Keratinocyte (primary cell): Measurements from ENCODE around the gene EHD3. TPM values are rescaled to one million over a fixed set of nuclear protein-coding genes. Genes with fewer than 3 reads are reported as not detected.
A peak's percentile ranks its signal among the peaks of the same experiment; 100 is the strongest.

Source experiments
- DNase-seq: peaks from one replicate; pipeline ENCODE4 v3.0.0-alpha.2; 2011; ENCODE audit warnings: low read depth, missing footprints, low spot score
- FAIRE-seq: peaks from 2 replicates; lab custom pipeline; 2011; peaks lifted over from hg19 to GRCh38; lab: Jason Lieb, UNC
- H2AFZ ChIP-seq: 2 replicates; pipeline ENCODE4 v1.6.0; 2012; ENCODE audit warnings: low read length, control low read depth, inconsistent platforms; ENCODE audit not compliant: control insufficient read depth
- H3K27ac ChIP-seq: 2 replicates; pipeline ENCODE4 v1.5.1; 2011; ENCODE audit warnings: low read length; ENCODE audit not compliant: control insufficient read depth, insufficient read depth
- H3K27me3 ChIP-seq: 3 replicates; pipeline ENCODE4 v1.6.0; 2011; ENCODE audit warnings: low read length; ENCODE audit not compliant: control insufficient read depth, insufficient read depth; ENCODE audit errors: extremely low read depth
- H3K36me3 ChIP-seq, 2 experiments: 2 replicates in 1 of 2; 3 replicates in 1 of 2; pipeline ENCODE4 v1.5.1; 2011; ENCODE audit warnings: low read length in 2 of 2, mild to moderate bottlenecking in 1 of 2; ENCODE audit not compliant: control insufficient read depth in 2 of 2, insufficient read depth in 2 of 2; ENCODE audit errors: extremely low read depth in 1 of 2
- H3K4me1 ChIP-seq: 3 replicates; pipeline ENCODE4 v1.5.1; 2011; ENCODE audit warnings: low read length; ENCODE audit not compliant: control insufficient read depth, insufficient read depth; ENCODE audit errors: extremely low read depth
- H3K4me2 ChIP-seq: 3 replicates; pipeline ENCODE4 v1.6.0; 2011; ENCODE audit warnings: low read depth, low read length; ENCODE audit not compliant: control insufficient read depth, insufficient read depth; ENCODE audit errors: extremely low read depth
- H3K4me3 ChIP-seq, 3 experiments: fragments of 200-600 bp in 1 of 3; sonication (generic) in 1 of 3; 2 replicates in 2 of 3; 3 replicates in 1 of 3; pipeline ENCODE4 v1.5.1; 2011 to 2016; ENCODE audit warnings: low read length in 3 of 3, mild to moderate bottlenecking in 3 of 3, control low read depth in 2 of 3, inconsistent platforms in 1 of 3, low read depth in 1 of 3, mixed read lengths in 1 of 3, mixed run types in 1 of 3, moderate library complexity in 1 of 3; ENCODE audit not compliant: control insufficient read depth in 2 of 3, insufficient read depth in 2 of 3; ENCODE audit errors: extremely low read depth in 1 of 3
- H3K79me2 ChIP-seq: 2 replicates; pipeline ENCODE4 v1.6.0; 2012; ENCODE audit warnings: low read length; ENCODE audit not compliant: control insufficient read depth, insufficient read depth
- H3K9ac ChIP-seq: 3 replicates; pipeline ENCODE4 v1.6.0; 2011; ENCODE audit warnings: low read length; ENCODE audit not compliant: control insufficient read depth, insufficient read depth; ENCODE audit errors: extremely low read depth
- H3K9me1 ChIP-seq: 3 replicates; pipeline ENCODE4 v1.6.0; 2011; ENCODE audit warnings: low read length; ENCODE audit not compliant: control insufficient read depth, insufficient read depth; ENCODE audit errors: extremely low read depth
- H3K9me3 ChIP-seq: 2 replicates; pipeline ENCODE4 v1.5.1; 2012; ENCODE audit warnings: low read depth, low read length; ENCODE audit not compliant: control insufficient read depth
- H4K20me1 ChIP-seq: 3 replicates; pipeline ENCODE4 v1.6.0; 2011; ENCODE audit warnings: low read length; ENCODE audit not compliant: control insufficient read depth, insufficient read depth; ENCODE audit errors: extremely low read depth
- CTCF ChIP-seq, 3 experiments: IDR thresholded peaks in 1 of 3; conservative IDR thresholded peaks in 1 of 3; optimal IDR thresholded peaks in 1 of 3; 2 replicates in 2 of 3; 3 replicates in 1 of 3; pipeline versions ENCODE3 to v1.5.1; 2011; ENCODE audit warnings: low read length in 3 of 3, mild to moderate bottlenecking in 3 of 3, moderate library complexity in 2 of 3, control low read depth in 1 of 3, inconsistent platforms in 1 of 3; ENCODE audit not compliant: insufficient read depth in 2 of 3; ENCODE audit errors: extremely low read depth in 1 of 3
- EZH2 ChIP-seq: IDR thresholded peaks from one replicate; pipeline ENCODE4 v1.6.1; 2012; ENCODE audit warnings: inconsistent platforms, mild to moderate bottlenecking, low read length, moderate library complexity
- dilution Hi-C: fragments of 300-500 bp; cut with MboI; formaldehyde crosslinking; loops from one replicate; pipeline ENCODE4 v1.7.0; 2020; ENCODE audit warnings: low sequenced_read_pairs; ENCODE audit not compliant: extremely low pct_ligation_motif_present
- polyA plus RNA-seq, 5 experiments: library from polyadenylated mRNA; depleted of rRNA in 3 of 5; stranded (reverse) in 3 of 5; stranded (forward) in 1 of 5; unstranded in 1 of 5; fragments of >200 nt; gene quantifications; 1 replicate in 1 of 5; 2 replicates in 3 of 5; 3 replicates in 1 of 5; pipeline versions ENCODE4 v1.2.1 to v1.2.3, GENCODE V29; 2011 to 2012; ENCODE audit warnings: missing spikeins in 2 of 5, low read depth in 1 of 5, low replicate concordance in 1 of 5

EHD3 gene
- polyA plus RNA-seq, 1 donor (not counting 4 experiments of a cell fraction or from before 2014, with no cell fraction given) = 5.1 TPM

- no peak for TF ChIP-seq CTCF (optimal IDR thresholded peaks at IDR 0.05 in 1 of 3, IDR thresholded peaks at IDR 0.05 in 1 of 3, conservative IDR thresholded peaks at IDR 0.05 in 1 of 3; ENCODE audit: extremely low read depth in 1 of 3, insufficient read depth in 2 of 3, low read length in 3 of 3)
- TF ChIP-seq EZH2 = no peak
- no peak for DNase-seq
- no peaks in the 10 kb centered on the region for H3K9me3 ChIP-seq
These were observed 35.1 kb downstream of the EHD3 start for GRCh38 chr2:31269087-31269486.

GRCh38 chr2:31270131-31270530 lies 36.2 kb downstream of the EHD3 start:
- H3K4me3 ChIP-seq = no peak overlapping the region
- no peak for DNase-seq
- no peak overlapping the region for H2AFZ ChIP-seq
- no peaks in the 10 kb centered on the region for H3K9me1 ChIP-seq
- no peak overlapping the region for H3K27ac ChIP-seq
- H3K4me2 ChIP-seq = no peak overlapping the region
- TF ChIP-seq EZH2 (no peak), CTCF (optimal IDR thresholded peaks at IDR 0.05 in 1 of 3, IDR thresholded peaks at IDR 0.05 in 1 of 3, conservative IDR thresholded peaks at IDR 0.05 in 1 of 3; ENCODE audit: extremely low read depth in 1 of 3, insufficient read depth in 2 of 3, low read length in 3 of 3) (no peak)
- no peaks in the 10 kb centered on the region for H3K79me2 ChIP-seq
- no peak overlapping the region for H3K9ac ChIP-seq
- no peaks in the 10 kb centered on the region for H3K4me1 ChIP-seq
- no peaks in the 10 kb centered on the region for H3K9me3 ChIP-seq
- no peaks in the 10 kb centered on the region for H3K27me3 ChIP-seq
- peak; percentile 84 for FAIRE-seq
- H3K36me3 ChIP-seq = no peaks in the 10 kb centered on the region
- dilution Hi-C loops = no loop called here
- H4K20me1 ChIP-seq = no peaks in the 10 kb centered on the region

More at GRCh38 chr2:31269087-31269486, 35.1 kb downstream of the EHD3 start:
- FAIRE-seq = no peak
- Histone ChIP-seq H2AFZ (no peak overlapping the region), H4K20me1 (no peaks in the 10 kb centered on the region), H3K36me3 (no peaks in the 10 kb centered on the region), H3K4me1 (no peaks in the 10 kb centered on the region), H3K27me3 (no peaks in the 10 kb centered on the region), H3K4me3 (no peak overlapping the region), H3K79me2 (no peaks in the 10 kb centered on the region), H3K9ac (no peak overlapping the region), H3K9me1 (no peaks in the 10 kb centered on the region), H3K27ac (no peak overlapping the region), H3K4me2 (no peak overlapping the region)
- dilution Hi-C loops = no loop called here
